PC-9 (cell line): ENCODE data around the gene ATP2B1. TPM values are rescaled to one million over a fixed set of nuclear protein-coding genes. Genes with fewer than 3 reads are reported as not detected.

ENCODE experiments used
- BruUV-seq: library from RNA; stranded (reverse); fragments of 400-500 nt; replicated peaks from 2 replicates; lab custom pipeline; 2021; lab: Mats Ljungman, UMichigan
- CTCF ChIA-PET: fragments of 300-600 bp; sonication (Branson Sonifier 250); formaldehyde crosslinking; loops from one replicate; lab custom pipeline; 2022; ENCODE audit warnings: antibody characterized with exemption; lab: Charles Lee
- POLR2A ChIA-PET: fragments of 300-600 bp; sonication (Branson Sonifier 250); formaldehyde crosslinking; loops from one replicate; lab custom pipeline; 2022; ENCODE audit warnings: antibody characterized with exemption; ENCODE audit not compliant: unreplicated experiment; lab: Charles Lee
- DNase-seq, 2 experiments: peaks; one replicate each; pipeline versions ENCODE4 v3.0.0 to v3.0.0-alpha.2; 2015 to 2022; ENCODE audit warnings: mixed read lengths in 1 of 2
- H2AFZ ChIP-seq: fragments of 200-600 bp; sonication (generic); 2 replicates; pipeline ENCODE4 v1.8.1; 2017; ENCODE audit warnings: antibody characterized with exemption
- H3F3A ChIP-seq: fragments of 200-600 bp; sonication (generic); 2 replicates; pipeline ENCODE4 v1.8.1; 2017; ENCODE audit warnings: antibody characterized with exemption, mild to moderate bottlenecking, low read depth; ENCODE audit not compliant: insufficient read depth
- H3K27ac ChIP-seq: fragments of 200-600 bp; sonication (generic); 2 replicates; pipeline ENCODE4 v1.6.1; 2016; ENCODE audit warnings: mixed run types
- H3K27me3 ChIP-seq: fragments of 200-600 bp; sonication (generic); 2 replicates; pipeline ENCODE4 v1.6.1; 2016; ENCODE audit warnings: low read depth, mixed run types; ENCODE audit not compliant: insufficient read depth
- H3K36me3 ChIP-seq: fragments of 200-600 bp; sonication (generic); 2 replicates; pipeline ENCODE4 v1.6.1; 2016; ENCODE audit warnings: low read depth, mixed run types
- H3K4me1 ChIP-seq: fragments of 200-600 bp; sonication (generic); replicated peaks from 2 replicates; pipeline ENCODE4 v1.6.1; 2016; ENCODE audit warnings: mixed run types; ENCODE audit not compliant: insufficient read depth
- H3K4me2 ChIP-seq: fragments of 200-600 bp; sonication (generic); 2 replicates; pipeline ENCODE4 v1.6.1; 2017; ENCODE audit warnings: mixed run types
- H3K4me3 ChIP-seq: fragments of 200-600 bp; sonication (generic); 2 replicates; pipeline ENCODE4 v1.6.1; 2016; ENCODE audit warnings: mixed run types
- H3K79me2 ChIP-seq: fragments of 200-600 bp; sonication (generic); 2 replicates; pipeline ENCODE4 v1.6.1; 2017; ENCODE audit warnings: low read depth, mixed run types
- H3K9me2 ChIP-seq: fragments of 200-600 bp; sonication (generic); 2 replicates; pipeline ENCODE4 v1.8.1; 2017; ENCODE audit warnings: mild to moderate bottlenecking; ENCODE audit not compliant: insufficient read depth
- H3K9me3 ChIP-seq: fragments of 200-600 bp; sonication (generic); 2 replicates; pipeline ENCODE4 v1.8.1; 2016; ENCODE audit warnings: low read depth; ENCODE audit not compliant: insufficient read depth
- H4K20me1 ChIP-seq: fragments of 200-600 bp; sonication (generic); 2 replicates; pipeline ENCODE4 v1.8.1; 2017; ENCODE audit not compliant: insufficient read depth
- CTCF ChIP-seq: fragments of 200-600 bp; sonication (generic); conservative IDR thresholded peaks from 2 replicates; pipeline ENCODE4 v1.6.1; 2017; ENCODE audit warnings: mixed run types, antibody characterized with exemption, mild to moderate bottlenecking, moderate library complexity
- EZH2 ChIP-seq: fragments of 200-600 bp; sonication (generic); IDR thresholded peaks from 2 replicates; pipeline ENCODE4 v1.8.0; 2017; ENCODE audit warnings: antibody characterized with exemption, low read depth
- intact Hi-C: fragments of 100-400 bp; cut with micrococcal nuclease; formaldehyde crosslinking; loops from one replicate; pipeline ENCODE4 v1.10.0; 2022; ENCODE audit not compliant: unreplicated experiment
- total RNA-seq: library from RNA; stranded (reverse); gene quantifications from 2 replicates; pipeline ENCODE4 v1.2.3, GENCODE V29; 2021

Gene ATP2B1
- total RNA-seq, 1 experiment from 2014 or later = 29.4 TPM

DNA sequence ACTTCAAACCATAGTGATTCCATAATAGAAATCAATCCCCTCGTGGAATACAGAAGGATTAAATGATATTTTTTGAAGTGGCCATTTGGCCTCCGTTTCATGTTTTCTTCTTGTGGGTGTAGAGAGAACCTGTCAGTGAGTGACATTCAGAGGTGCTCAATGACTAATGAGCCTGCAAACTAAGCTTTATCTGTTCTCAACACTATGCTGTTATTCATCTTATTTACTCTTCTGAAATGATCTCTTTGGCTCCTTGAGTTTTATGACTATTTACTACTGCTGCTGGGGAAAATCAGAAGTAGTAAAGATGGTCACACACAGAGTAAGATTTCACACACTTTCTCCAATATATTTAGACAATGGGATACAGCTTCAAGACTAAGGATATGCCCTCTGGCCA is 30.4 kb downstream of the ATP2B1 start:
- Histone ChIP-seq H3K4me1 (no peaks in the 10 kb centered on the region), H4K20me1 (no peaks in the 10 kb centered on the region), H3K4me3 (no peak overlapping the region), H3K9me2 (no peaks in the 10 kb centered on the region), H3K36me3 (no peaks in the 10 kb centered on the region), H3K27me3 (no peaks in the 10 kb centered on the region), H3F3A (no peaks in the 10 kb centered on the region), H3K79me2 (peaks cover 94% of the 10 kb centered on the region), H3K27ac (no peak overlapping the region), H2AFZ (no peak overlapping the region), H3K4me2 (no peak overlapping the region), H3K9me3 (peaks cover 16% of the 10 kb centered on the region)
- TF ChIP-seq CTCF = no peak
- TF ChIP-seq EZH2 = no peak
- ChIA-PET POLR2A (interaction anchor here (0.7 kb wide), 1 partner anchor 1044 kb away, joined by 3 read pairs; no protein-coding TSS in a partner anchor), CTCF (no interaction called here)
- no TSS peak for BruUV-seq
- no peak for DNase-seq
- intact Hi-C loops = no loop called here

DNA sequence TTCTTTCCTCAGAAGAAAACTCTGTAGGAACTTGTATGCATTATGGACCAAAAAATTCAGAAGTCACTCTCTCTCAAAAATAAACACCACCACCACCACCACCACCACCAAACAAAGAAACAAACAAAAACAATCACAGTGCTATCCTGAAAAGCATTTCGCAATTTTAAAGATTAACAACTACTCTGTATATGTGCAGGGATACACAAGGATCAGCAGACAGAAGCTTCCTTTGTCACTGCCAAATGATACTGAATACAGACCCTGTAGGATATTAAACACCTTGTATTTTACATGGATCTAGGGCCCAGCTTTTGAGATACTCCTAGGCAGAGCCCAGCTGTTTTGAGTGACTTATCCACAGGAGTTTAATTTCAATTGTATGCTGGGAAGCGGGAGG is 31.7 kb downstream of the ATP2B1 start:
- no peaks in the 10 kb centered on the region for H3K9me2 ChIP-seq
- no peak overlapping the region for H3K4me2 ChIP-seq
- peaks cover 95% of the 10 kb centered on the region for H3K79me2 ChIP-seq
- no peak for DNase-seq
- H3F3A ChIP-seq = no peaks in the 10 kb centered on the region
- POLR2A ChIA-PET = interaction anchor here (0.7 kb wide), 1 partner anchor 55 kb away, joined by 4 read pairs; no protein-coding TSS in a partner anchor
- H2AFZ ChIP-seq = no peak overlapping the region
- intact Hi-C loops = no loop called here
- no peak overlapping the region for H3K4me3 ChIP-seq
- peaks cover 10% of the 10 kb centered on the region for H3K9me3 ChIP-seq
- no peaks in the 10 kb centered on the region for H3K4me1 ChIP-seq
- no peaks in the 10 kb centered on the region for H3K36me3 ChIP-seq
- no TSS peak for BruUV-seq
- no peak overlapping the region for H3K27ac ChIP-seq
- no peak for TF ChIP-seq EZH2
- TF ChIP-seq CTCF = no peak
- CTCF ChIA-PET = no interaction called here
- H3K27me3 ChIP-seq = no peaks in the 10 kb centered on the region
- no peaks in the 10 kb centered on the region for H4K20me1 ChIP-seq

- TF ChIP-seq CTCF (no peak), EZH2 (no peak)
- BruUV-seq = no TSS peak
- Histone ChIP-seq H3K27ac (no peak overlapping the region), H3K27me3 (no peaks in the 10 kb centered on the region), H2AFZ (no peak overlapping the region), H3F3A (no peaks in the 10 kb centered on the region), H3K4me2 (no peak overlapping the region), H3K9me3 (no peaks in the 10 kb centered on the region), H4K20me1 (0 out of 2 replicates have a peak, but pooled peaks cover 2% of the 10 kb centered on the region), H3K79me2 (peaks cover 86% of the 10 kb centered on the region), H3K4me1 (no peaks in the 10 kb centered on the region), H3K4me3 (no peak overlapping the region), H3K9me2 (no peaks in the 10 kb centered on the region), H3K36me3 (no peaks in the 10 kb centered on the region)
- DNase-seq = no peak
- POLR2A ChIA-PET = no interaction called here
- intact Hi-C loops = no loop called here
- CTCF ChIA-PET = no interaction called here
Measured at GRCh38 chr12:89674326-89674942, 34.2 kb downstream of the ATP2B1 start.
